ENCODE results near the gene THAP9. TPM values are rescaled to one million over a fixed set of nuclear protein-coding genes. Genes with fewer than 3 reads are reported as not detected.

Gene THAP9
- total RNA-seq, 6 experiments from 2014 or later, result 0.92 to 3.8 (median 3.0) TPM

GRCh38 chr4:82866706-82867385 is 33.7 kb upstream of the THAP9 start:
- Histone ChIP-seq H3K9me3 (no peaks in the 10 kb centered on the region), H3K27ac (no peak overlapping the region), H3K4me3 (no peak overlapping the region), H3K36me3 (peaks cover 10 to 91% (median 58%) of the 10 kb centered on the region in 4 donors), H3K4me1 (no peaks in the 10 kb centered on the region), H3K27me3 (no peaks in the 10 kb centered on the region)
- 82% methylated on average over 8 of the region's 8 CpGs for WGBS (ENCODE audit: insufficient coverage, low coverage, low lambda C conversion rate, missing lambda C conversion rate)
- no peak for TF ChIP-seq POLR2A (IDR thresholded peaks at IDR 0.05)
- TF ChIP-seq CTCF (IDR thresholded peaks at IDR 0.05), result no peak
- DNase-seq (no peak), ATAC-seq (no peak)
- intact Hi-C loops (cut with DNase I), result no loop called here

GRCh38 chr4:82868572-82868971 is 32.0 kb upstream of the THAP9 start:
- Histone ChIP-seq H3K9me3 (no peaks in the 10 kb centered on the region), H3K27me3 (no peaks in the 10 kb centered on the region), H3K36me3 (peaks cover 10 to 91% (median 51%) of the 10 kb centered on the region in 4 donors), H3K4me1 (no peaks in the 10 kb centered on the region), H3K4me3 (no peak overlapping the region), H3K27ac (no peak overlapping the region)
- DNase-seq (no peak), ATAC-seq (no peak)
- TF ChIP-seq POLR2A (IDR thresholded peaks at IDR 0.05), result no peak
- no peak for TF ChIP-seq CTCF (IDR thresholded peaks at IDR 0.05)
- WGBS (ENCODE audit: insufficient coverage, low coverage, low lambda C conversion rate, missing lambda C conversion rate), result 91% methylated on average over 4 of the region's 5 CpGs
- intact Hi-C loops (cut with DNase I), result no loop called here

DNA sequence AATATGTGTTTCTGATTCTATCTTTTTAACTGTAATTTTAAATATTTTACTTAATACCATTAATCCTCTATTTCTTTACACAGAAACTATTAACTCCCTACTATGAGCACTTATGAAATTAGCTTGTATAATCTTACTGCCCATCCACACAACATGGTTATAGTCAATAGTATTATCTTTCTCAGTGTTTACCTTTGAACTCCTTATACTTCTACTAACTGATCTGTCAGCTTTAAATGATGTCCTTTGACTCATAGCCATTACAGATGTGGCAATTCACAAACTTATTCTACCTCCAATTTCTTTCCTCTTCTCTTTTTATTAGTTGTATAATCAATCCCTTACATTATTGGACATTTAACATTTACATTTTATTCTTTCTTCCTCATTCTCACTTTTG is 15.1 kb upstream of the THAP9 start:
- Histone ChIP-seq H3K27me3 (no peaks in the 10 kb centered on the region), H3K4me3 (no peak overlapping the region), H3K27ac (peak overlapping the region in 2 of 3 donors; percentile 18 to 33), H3K9me3 (no peaks in the 10 kb centered on the region), H3K4me1 (peaks cover 0 to 51% (median 15%) of the 10 kb centered on the region in 4 donors), H3K36me3 (peaks cover 0 to 5% (median 2%) of the 10 kb centered on the region in 4 donors)
- no peak for DNase-seq
- ATAC-seq, result peak; percentile 44 to 54 (median 48)
- intact Hi-C loops (cut with DNase I), result no loop called here
- TF ChIP-seq POLR2A (IDR thresholded peaks at IDR 0.05) (no peak), CTCF (IDR thresholded peaks at IDR 0.05) (no peak)

DNA sequence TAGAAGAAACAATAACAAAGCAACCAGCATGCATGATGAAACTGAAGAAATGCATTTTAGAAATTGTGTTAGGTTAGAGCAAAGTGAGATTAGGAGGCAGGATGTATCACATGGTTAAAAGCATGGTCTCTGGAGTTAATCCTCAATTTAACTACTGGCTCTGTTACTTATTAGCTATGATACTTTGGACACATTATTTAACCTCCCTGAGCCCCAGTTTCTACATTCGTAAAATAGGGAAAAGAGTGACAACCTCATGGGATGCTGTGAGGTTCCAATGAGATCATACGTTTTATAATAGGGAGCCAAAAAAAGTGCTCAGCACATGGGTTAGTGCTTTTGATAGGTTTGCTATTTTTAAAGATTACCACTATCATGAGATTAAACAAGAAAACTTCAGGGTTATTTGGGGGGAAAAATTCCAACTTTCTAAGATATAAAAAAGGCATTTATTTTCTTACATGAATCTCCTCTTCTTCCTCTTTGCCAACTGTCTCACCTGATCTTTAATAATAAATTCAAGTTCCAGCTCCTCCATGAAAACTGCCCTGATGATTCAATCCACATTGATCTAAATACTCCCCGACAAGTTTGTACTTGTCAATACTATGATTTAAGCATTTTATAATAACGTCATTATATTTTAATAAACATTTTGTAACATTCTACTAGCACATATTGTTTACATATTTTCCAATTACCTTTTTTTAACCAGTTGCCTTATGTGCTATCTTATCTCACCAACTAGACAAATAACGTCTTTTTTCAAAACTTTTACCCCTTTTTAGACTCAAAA is 14.2 kb upstream of the THAP9 start:
- no peaks in the 10 kb centered on the region for H3K36me3 ChIP-seq
- H3K27me3 ChIP-seq, result no peaks in the 10 kb centered on the region
- H3K4me1 ChIP-seq, result peaks cover 0 to 51% (median 15%) of the 10 kb centered on the region in 4 donors
- intact Hi-C loops (cut with DNase I), result no loop called here
- peak; percentile 12 to 39 (median 29) for ATAC-seq
- no peaks in the 10 kb centered on the region for H3K9me3 ChIP-seq
- TF ChIP-seq CTCF (IDR thresholded peaks at IDR 0.05) (no peak), POLR2A (IDR thresholded peaks at IDR 0.05) (no peak)
- 25% methylated on average over 5 of the region's 5 CpGs for WGBS (ENCODE audit: insufficient coverage, low coverage, low lambda C conversion rate, missing lambda C conversion rate)
- DNase-seq, result no peak
- H3K4me3 ChIP-seq, result no peak overlapping the region
- peak overlapping the region; percentile 18 to 38 (median 33) for H3K27ac ChIP-seq
